HepG2 (cell line): ENCODE measurements around the gene ANXA9. TPM values are rescaled to one million over a fixed set of nuclear protein-coding genes. Genes with fewer than 3 reads are reported as not detected.

Experiments
- EHMT2 ChIP-seq: fragments of 200-600 bp; sonication (generic); IDR thresholded peaks from 2 replicates; pipeline ENCODE4 v1.7.0; 2017; ENCODE audit warnings: antibody characterized with exemption, low read depth, low read length, borderline replicate concordance
- ERF ChIP-seq: IDR thresholded peaks from 2 replicates; pipeline ENCODE4 v1.6.1; 2018; ENCODE audit warnings: missing biosample characterization, missing genetic modification reagents
- FOXK2 ChIP-seq: fragments of 450-650 bp; IDR thresholded peaks from 2 replicates; pipeline ENCODE4 v1.6.1; 2016
- JUN ChIP-seq: sonication (generic); formaldehyde crosslinking; IDR thresholded peaks from 2 replicates; pipeline ENCODE4 v1.4.0; 2020; ENCODE audit warnings: mild to moderate bottlenecking, missing genetic modification reagents
- KDM6A ChIP-seq: IDR thresholded peaks from 2 replicates; pipeline ENCODE4 v1.6.1; 2016; ENCODE audit warnings: low read depth
- POLR2G ChIP-seq: fragments of 200-400 bp; formaldehyde crosslinking; IDR thresholded peaks from 2 replicates; pipeline ENCODE4 v1.6.1; 2018; ENCODE audit warnings: mild to moderate bottlenecking, low read depth, low read length, moderate library complexity
- SMC3 ChIP-seq: IDR thresholded peaks from 2 replicates; pipeline ENCODE4 v1.6.1; 2011; ENCODE audit warnings: low read length, improper control_type of control experiment
- STAG1 ChIP-seq: sonication (generic); formaldehyde crosslinking; IDR thresholded peaks from 2 replicates; pipeline ENCODE4 v1.4.0; 2020; ENCODE audit warnings: missing genetic modification reagents
- TCF7 ChIP-seq: sonication (generic); IDR thresholded peaks from 2 replicates; pipeline ENCODE4 v1.6.1; 2016; ENCODE audit warnings: antibody characterized with exemption, low read depth
- TFE3 ChIP-seq: IDR thresholded peaks from 2 replicates; pipeline ENCODE4 v1.6.1; 2016
- THAP8 ChIP-seq: sonication (generic); formaldehyde crosslinking; IDR thresholded peaks from 2 replicates; pipeline ENCODE4 v1.5.1; 2020; ENCODE audit warnings: missing genetic modification reagents, mild to moderate bottlenecking, borderline replicate concordance
- TRIM24 ChIP-seq: sonication (generic); formaldehyde crosslinking; IDR thresholded peaks from 2 replicates; pipeline ENCODE4 v1.8.0; 2022; ENCODE audit warnings: mild to moderate bottlenecking, missing genetic modification reagents
- ZBTB33 ChIP-seq: sonication (generic); formaldehyde crosslinking; IDR thresholded peaks from 2 replicates; pipeline ENCODE4 v1.4.0; 2020; ENCODE audit warnings: missing genetic modification reagents
- ZFP91 ChIP-seq: sonication (generic); formaldehyde crosslinking; IDR thresholded peaks from 2 replicates; pipeline ENCODE4 v1.9.0; 2022; ENCODE audit warnings: missing genetic modification reagents, mild to moderate bottlenecking, borderline replicate concordance
- ZFY ChIP-seq: sonication (generic); formaldehyde crosslinking; IDR thresholded peaks from 2 replicates; pipeline ENCODE4 v1.4.0; 2020; ENCODE audit warnings: missing genetic modification reagents
- ZNF350 ChIP-seq: sonication (generic); formaldehyde crosslinking; IDR thresholded peaks from 2 replicates; pipeline ENCODE4 v1.4.0; 2020; ENCODE audit warnings: mild to moderate bottlenecking, low read depth, missing genetic modification reagents, borderline replicate concordance
- ZNF362 ChIP-seq: sonication (generic); formaldehyde crosslinking; IDR thresholded peaks from 2 replicates; pipeline ENCODE4 v1.4.0; 2020; ENCODE audit warnings: missing genetic modification reagents, mild to moderate bottlenecking, borderline replicate concordance
- polyA plus RNA-seq, 8 experiments: library from polyadenylated mRNA; depleted of rRNA in 3 of 8; stranded (reverse) in 7 of 8; unstranded in 1 of 8; fragments of >200 nt; fragmentation: Illumina TruSeq in 4 of 8; extraction: Trizol in 4 of 8; gene quantifications; 2 replicates each; pipeline versions ENCODE4 v1.2.1 to v1.2.3, GENCODE V29; 2011 to 2016; ENCODE audit warnings: low read depth in 4 of 8, missing spikeins in 1 of 8, mixed read lengths in 1 of 8; ENCODE audit not compliant: insufficient read depth in 1 of 8
- total RNA-seq, 5 experiments: library from RNA; depleted of rRNA; stranded (reverse); fragments of >200 nt; fragmentation: Illumina TruSeq; extraction: Trizol; gene quantifications; 2 replicates each; pipeline ENCODE4 v1.2.3, GENCODE V29; 2016; ENCODE audit warnings: low read depth in 1 of 5

Gene ANXA9
- total and polyA plus RNA-seq, 2 of the 13 experiments (the other 11 are each of a cell fraction or from before 2014, with no cell fraction given), result 13.3 to 23.9 TPM

GRCh38 chr1:151012684-151013471, 30.8 kb downstream of the ANXA9 start (continued):
- TF ChIP-seq ZNF350 (CRISPR knock-in tag), result peak; percentile 84
- no peak; the same call in 1 of the 2 replicates for TF ChIP-seq STAG1 (CRISPR knock-in tag)
- TF ChIP-seq THAP8 (CRISPR knock-in tag), result no peak
- TF ChIP-seq ERF, result no peak; the same call in 1 of the 2 replicates
- peak; percentile 50; the same call in 1 of the 2 replicates for TF ChIP-seq FOXK2
- peak; percentile 98 for TF ChIP-seq KDM6A (CRISPR knock-in tag)
- TF ChIP-seq ZBTB33, result peak; percentile 5; the same call in 1 of the 2 replicates
- TF ChIP-seq TFE3 (CRISPR knock-in tag), result peak; percentile 20; the same call in 1 of the 2 replicates
- peak; percentile 71; the same call in 1 of the 2 replicates for TF ChIP-seq POLR2G
- TF ChIP-seq ZNF362 (CRISPR knock-in tag), result 0 out of 2 replicates have a peak, but pooled peaks have one; percentile 39
- TF ChIP-seq EHMT2, result no peak
- TF ChIP-seq TRIM24 (CRISPR knock-in tag), result no peak
- peak; percentile 72 for TF ChIP-seq TCF7
- TF ChIP-seq SMC3, result peak; percentile 34
- TF ChIP-seq ZFP91 (CRISPR knock-in tag), result peak; percentile 61; the same call in 1 of the 2 replicates
- peak; percentile 45; the same call in 1 of the 2 replicates for TF ChIP-seq ZFY (CRISPR knock-in tag)
- no peak for TF ChIP-seq JUN (CRISPR knock-in tag)
